ENCODE results near the gene ANTXR1.

ANTXR1 gene

DNA sequence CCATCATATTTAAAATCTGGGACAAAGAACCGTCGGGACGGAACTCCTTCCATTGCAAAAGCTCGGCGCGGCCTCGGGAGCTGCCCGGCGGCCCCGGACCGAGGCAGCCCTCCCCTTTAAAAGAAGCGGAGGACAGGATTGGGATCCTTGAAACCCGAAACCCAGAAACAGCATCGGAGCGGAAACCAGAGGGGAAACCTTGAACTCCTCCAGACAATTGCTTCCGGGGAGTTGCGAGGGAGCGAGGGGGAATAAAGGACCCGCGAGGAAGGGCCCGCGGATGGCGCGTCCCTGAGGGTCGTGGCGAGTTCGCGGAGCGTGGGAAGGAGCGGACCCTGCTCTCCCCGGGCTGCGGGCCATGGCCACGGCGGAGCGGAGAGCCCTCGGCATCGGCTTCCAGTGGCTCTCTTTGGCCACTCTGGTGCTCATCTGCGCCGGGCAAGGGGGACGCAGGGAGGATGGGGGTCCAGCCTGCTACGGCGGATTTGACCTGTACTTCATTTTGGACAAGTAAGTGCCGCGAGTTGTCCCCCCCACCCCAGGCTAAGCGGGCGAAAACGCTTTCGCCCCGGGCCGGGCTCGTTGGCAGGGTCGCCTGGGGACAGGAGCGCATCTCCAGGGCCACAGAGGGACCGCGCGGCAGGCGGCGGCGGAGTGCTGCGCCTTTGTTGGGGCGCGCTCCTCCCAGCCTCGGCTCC is at the start of gene ANTXR1:
Gene ANTXR1, plus strand, starts transcription at position 38 of the 698 bp plus-strand sequence. Its CDS starts 321 bp downstream, at position 359.
- peak; percentile 34 for DNase-seq (ENCODE audit: low spot score)
- in situ Hi-C loops (cut with MboI; ENCODE audit: low pct_unique_long_range_greater_than_20kb, low sequenced_read_pairs, unreplicated experiment), result no loop called here
- TF ChIP-seq, protein P1, sequence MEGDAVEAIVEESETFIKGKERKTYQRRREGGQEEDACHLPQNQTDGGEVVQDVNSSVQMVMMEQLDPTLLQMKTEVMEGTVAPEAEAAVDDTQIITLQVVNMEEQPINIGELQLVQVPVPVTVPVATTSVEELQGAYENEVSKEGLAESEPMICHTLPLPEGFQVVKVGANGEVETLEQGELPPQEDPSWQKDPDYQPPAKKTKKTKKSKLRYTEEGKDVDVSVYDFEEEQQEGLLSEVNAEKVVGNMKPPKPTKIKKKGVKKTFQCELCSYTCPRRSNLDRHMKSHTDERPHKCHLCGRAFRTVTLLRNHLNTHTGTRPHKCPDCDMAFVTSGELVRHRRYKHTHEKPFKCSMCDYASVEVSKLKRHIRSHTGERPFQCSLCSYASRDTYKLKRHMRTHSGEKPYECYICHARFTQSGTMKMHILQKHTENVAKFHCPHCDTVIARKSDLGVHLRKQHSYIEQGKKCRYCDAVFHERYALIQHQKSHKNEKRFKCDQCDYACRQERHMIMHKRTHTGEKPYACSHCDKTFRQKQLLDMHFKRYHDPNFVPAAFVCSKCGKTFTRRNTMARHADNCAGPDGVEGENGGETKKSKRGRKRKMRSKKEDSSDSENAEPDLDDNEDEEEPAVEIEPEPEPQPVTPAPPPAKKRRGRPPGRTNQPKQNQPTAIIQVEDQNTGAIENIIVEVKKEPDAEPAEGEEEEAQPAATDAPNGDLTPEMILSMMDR (IDR thresholded peaks at IDR 0.05; ENCODE audit: extremely low read depth, insufficient read depth, missing control alignments), result no peak

DNA sequence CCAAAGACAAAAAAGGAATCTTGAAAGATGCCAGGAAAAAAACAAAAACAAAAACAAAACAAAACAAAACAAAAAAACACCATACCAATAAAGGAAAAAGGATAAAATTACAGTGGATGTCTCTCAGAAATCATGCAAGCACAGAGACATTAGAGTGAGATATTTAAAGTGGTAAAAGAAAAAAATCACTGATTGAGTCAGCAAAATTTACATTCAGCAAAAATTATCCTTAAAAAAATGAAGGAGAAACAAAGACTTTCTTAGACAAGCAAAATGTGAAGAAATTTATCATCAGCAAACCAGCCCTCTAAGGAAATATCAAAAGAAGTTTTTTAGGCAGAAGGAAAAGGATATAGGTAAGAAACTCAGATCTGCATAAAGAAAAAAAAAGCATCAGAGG is 48.7 kb upstream of the ANTXR1 start:
- TF ChIP-seq, protein P1 (IDR thresholded peaks at IDR 0.05; ENCODE audit: extremely low read depth, insufficient read depth, missing control alignments), result no peak
- no peak for DNase-seq (ENCODE audit: low spot score)
- in situ Hi-C loops (cut with MboI; ENCODE audit: low pct_unique_long_range_greater_than_20kb, low sequenced_read_pairs, unreplicated experiment), result no loop called here

DNA sequence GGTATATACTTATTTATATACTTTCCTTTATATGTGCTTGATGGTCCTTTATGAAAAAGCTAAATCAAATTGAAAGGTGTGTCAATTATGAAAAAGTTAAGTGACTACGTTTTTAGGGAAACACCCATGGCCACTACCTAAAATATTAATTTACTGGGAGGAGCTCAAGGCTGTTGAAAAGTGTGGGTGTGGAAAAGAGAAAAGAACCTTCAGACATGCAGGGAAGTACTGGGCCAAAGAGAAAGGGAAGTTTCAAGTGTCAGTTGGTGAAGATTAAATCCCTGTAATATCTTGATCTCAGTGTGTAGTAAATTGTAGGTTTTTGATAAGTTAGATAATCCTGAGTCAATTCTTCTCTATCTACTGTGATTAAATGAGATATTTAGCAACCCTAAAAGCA is 44.8 kb upstream of the ANTXR1 start:
- TF ChIP-seq, protein P1 (IDR thresholded peaks at IDR 0.05; ENCODE audit: extremely low read depth, insufficient read depth, missing control alignments), result no peak
- in situ Hi-C loops (cut with MboI; ENCODE audit: low pct_unique_long_range_greater_than_20kb, low sequenced_read_pairs, unreplicated experiment), result no loop called here
- DNase-seq (ENCODE audit: low spot score), result no peak

DNA sequence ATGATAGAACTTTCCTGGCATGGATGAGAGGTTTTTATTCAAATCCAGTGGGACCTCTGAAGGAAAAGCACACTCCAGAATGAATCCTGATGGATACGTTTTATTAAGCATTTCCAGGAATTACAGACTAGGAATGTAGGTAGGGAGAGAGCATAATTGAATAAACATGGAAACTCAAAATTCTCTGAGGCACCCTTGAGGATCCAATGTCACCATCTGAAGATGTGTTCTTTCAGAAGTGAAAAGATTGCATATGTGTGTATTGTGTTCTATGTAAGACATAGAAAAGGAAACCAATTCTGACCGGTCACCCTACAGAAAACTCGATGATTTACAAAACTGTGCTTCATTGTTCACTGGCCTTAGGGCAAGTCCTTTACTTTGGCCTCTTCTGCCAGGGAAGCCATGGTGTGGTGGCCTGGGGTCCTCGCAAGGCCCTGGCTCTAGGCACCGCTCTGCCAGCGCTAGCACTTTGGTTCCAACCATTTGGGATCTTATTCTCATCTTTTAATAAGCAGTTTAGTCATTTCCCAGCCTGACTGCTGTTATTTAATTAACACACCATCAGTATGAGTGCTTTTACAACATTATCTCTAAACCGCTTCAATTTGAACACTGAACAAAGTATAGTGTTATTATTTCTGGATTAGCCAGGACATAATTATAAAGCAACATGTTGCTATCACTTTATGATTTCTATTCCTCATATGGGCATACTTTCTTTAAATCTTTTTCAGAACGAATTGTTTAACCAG is 43.1 kb upstream of the ANTXR1 start:
- TF ChIP-seq, protein P1 (IDR thresholded peaks at IDR 0.05; ENCODE audit: extremely low read depth, insufficient read depth, missing control alignments), result no peak
- DNase-seq (ENCODE audit: low spot score), result no peak
- in situ Hi-C loops (cut with MboI; ENCODE audit: low pct_unique_long_range_greater_than_20kb, low sequenced_read_pairs, unreplicated experiment), result no loop called here

DNA sequence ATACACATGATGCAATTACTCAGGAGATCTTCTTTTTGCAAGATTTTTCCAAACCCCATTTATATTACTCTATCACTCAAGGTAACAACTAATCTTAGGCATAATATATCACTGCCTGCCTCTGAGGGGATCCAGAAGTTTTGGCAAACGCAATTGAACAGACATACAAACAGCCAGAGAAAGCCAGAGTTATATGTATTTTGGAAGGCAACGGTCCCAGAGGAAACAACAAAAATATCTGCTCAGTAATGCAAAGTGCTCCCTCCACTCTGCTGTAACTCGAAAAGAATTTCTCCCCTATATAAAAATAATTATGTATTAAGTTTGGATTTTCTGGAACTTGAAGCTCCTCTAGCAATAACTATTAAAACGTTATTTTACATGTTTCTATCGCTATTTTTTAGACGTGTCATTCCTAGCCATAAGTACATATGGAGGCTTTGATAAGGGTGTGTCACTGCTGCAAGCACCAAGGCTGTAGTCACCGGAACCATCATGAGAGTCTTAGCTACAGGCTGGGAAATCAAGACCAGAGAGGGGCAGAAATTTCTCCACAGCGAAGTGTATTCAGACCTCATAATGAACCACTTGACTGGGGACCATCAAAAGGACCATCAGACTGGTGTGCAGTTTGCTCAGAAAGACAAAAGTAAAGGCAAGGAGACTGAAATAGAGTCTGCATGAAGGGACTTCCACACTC is 42.3 kb upstream of the ANTXR1 start:
- TF ChIP-seq, protein P1 (IDR thresholded peaks at IDR 0.05; ENCODE audit: extremely low read depth, insufficient read depth, missing control alignments), result no peak
- DNase-seq (ENCODE audit: low spot score), result no peak
- in situ Hi-C loops (cut with MboI; ENCODE audit: low pct_unique_long_range_greater_than_20kb, low sequenced_read_pairs, unreplicated experiment), result no loop called here

DNA sequence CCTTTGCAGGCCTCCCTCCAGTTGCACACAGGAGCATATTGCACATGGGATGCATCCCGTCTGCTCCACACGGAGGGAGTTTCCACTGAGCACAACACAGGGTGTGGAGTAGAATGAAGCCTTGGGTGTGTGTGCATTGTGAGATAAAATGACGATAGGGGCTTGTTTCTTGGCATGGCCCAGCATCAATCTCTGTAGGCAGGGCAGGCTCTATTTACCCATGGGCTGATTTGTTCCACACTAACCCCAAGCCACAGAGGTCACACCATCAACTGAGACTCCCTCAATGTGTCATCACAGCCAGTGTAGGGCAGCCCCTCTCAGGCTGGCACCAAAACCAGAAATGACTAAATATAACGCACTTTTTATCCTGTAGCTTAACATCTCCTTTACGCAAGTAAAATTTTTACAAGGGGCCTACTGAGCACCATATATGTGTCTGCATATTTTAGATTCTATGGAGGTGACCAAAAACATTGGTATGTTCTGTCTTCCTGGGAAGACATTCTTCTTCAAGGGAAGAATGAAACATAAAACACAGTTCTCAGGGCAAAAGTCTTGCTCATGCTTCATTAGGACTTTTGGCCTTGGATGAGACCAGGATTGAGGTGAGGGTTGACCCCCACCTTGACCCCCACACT is 41.3 kb upstream of the ANTXR1 start:
- no peak for DNase-seq (ENCODE audit: low spot score)
- in situ Hi-C loops (cut with MboI; ENCODE audit: low pct_unique_long_range_greater_than_20kb, low sequenced_read_pairs, unreplicated experiment), result no loop called here
- TF ChIP-seq, protein P1 (IDR thresholded peaks at IDR 0.05; ENCODE audit: extremely low read depth, insufficient read depth, missing control alignments), result no peak

Measured in GM13977 (cell line).